Osteoblast (primary cell): ENCODE data around the gene VMO1. TPM values are rescaled to one million over a fixed set of nuclear protein-coding genes. Genes with fewer than 3 reads are reported as not detected.
A peak's percentile ranks its signal among the peaks of the same experiment; 100 is the strongest.

Source experiments
- DNase-seq: peaks from one replicate; pipeline ENCODE4 v3.0.0; 2011; ENCODE audit warnings: low spot score, mixed read lengths; ENCODE audit not compliant: insufficient read length; ENCODE audit errors: missing footprints
- H2AFZ ChIP-seq: 2 replicates; pipeline ENCODE4 v1.6.0; 2011; ENCODE audit warnings: mild to moderate bottlenecking, low read length
- H3K27ac ChIP-seq: 2 replicates; pipeline ENCODE4 v1.5.1; 2011; ENCODE audit warnings: mild to moderate bottlenecking, low read depth, low read length, moderate library complexity
- H3K27me3 ChIP-seq: 2 replicates; pipeline ENCODE4 v1.6.0; 2012; ENCODE audit warnings: mild to moderate bottlenecking, control low read depth, inconsistent platforms, low read length, moderate library complexity; ENCODE audit not compliant: insufficient read depth
- H3K36me3 ChIP-seq: 2 replicates; pipeline ENCODE4 v1.5.1; 2011; ENCODE audit warnings: mild to moderate bottlenecking, low read length, control low read depth, moderate library complexity; ENCODE audit not compliant: insufficient read depth
- H3K4me1 ChIP-seq: 2 replicates; pipeline ENCODE4 v1.5.1; 2011; ENCODE audit warnings: mild to moderate bottlenecking, low read length, control low read depth, moderate library complexity; ENCODE audit not compliant: insufficient read depth
- H3K4me2 ChIP-seq: 2 replicates; pipeline ENCODE4 v1.6.0; 2011; ENCODE audit warnings: mild to moderate bottlenecking, low read length; ENCODE audit not compliant: insufficient read depth
- H3K4me3 ChIP-seq: fragments of 200-600 bp; sonication (generic); 3 replicates; pipeline ENCODE4 v1.5.1; 2012; ENCODE audit warnings: mild to moderate bottlenecking, low read length, inconsistent platforms; ENCODE audit not compliant: insufficient read depth
- H3K79me2 ChIP-seq: 2 replicates; pipeline ENCODE4 v1.6.0; 2012; ENCODE audit warnings: mild to moderate bottlenecking, low read length, control low read depth, inconsistent platforms; ENCODE audit not compliant: insufficient read depth
- H3K9me3 ChIP-seq: 2 replicates; pipeline ENCODE4 v1.5.1; 2011; ENCODE audit warnings: low read depth, low read length, control low read depth
- H4K20me1 ChIP-seq: 2 replicates; pipeline ENCODE4 v1.6.0; 2012; ENCODE audit warnings: mild to moderate bottlenecking, low read length, control low read depth; ENCODE audit not compliant: insufficient read depth
- CTCF ChIP-seq: IDR thresholded peaks from 2 replicates; pipeline ENCODE4 v1.5.1; 2011; ENCODE audit warnings: mild to moderate bottlenecking, low read depth, low read length, moderate library complexity; ENCODE audit errors: extremely low read depth
- total RNA-seq: library from RNA; depleted of rRNA; stranded (reverse); fragments of >200 nt; gene quantifications from 2 replicates; pipeline ENCODE4 v1.2.3, GENCODE V29; 2012

Gene VMO1
- total RNA-seq, 1 donor, result not detected

DNA sequence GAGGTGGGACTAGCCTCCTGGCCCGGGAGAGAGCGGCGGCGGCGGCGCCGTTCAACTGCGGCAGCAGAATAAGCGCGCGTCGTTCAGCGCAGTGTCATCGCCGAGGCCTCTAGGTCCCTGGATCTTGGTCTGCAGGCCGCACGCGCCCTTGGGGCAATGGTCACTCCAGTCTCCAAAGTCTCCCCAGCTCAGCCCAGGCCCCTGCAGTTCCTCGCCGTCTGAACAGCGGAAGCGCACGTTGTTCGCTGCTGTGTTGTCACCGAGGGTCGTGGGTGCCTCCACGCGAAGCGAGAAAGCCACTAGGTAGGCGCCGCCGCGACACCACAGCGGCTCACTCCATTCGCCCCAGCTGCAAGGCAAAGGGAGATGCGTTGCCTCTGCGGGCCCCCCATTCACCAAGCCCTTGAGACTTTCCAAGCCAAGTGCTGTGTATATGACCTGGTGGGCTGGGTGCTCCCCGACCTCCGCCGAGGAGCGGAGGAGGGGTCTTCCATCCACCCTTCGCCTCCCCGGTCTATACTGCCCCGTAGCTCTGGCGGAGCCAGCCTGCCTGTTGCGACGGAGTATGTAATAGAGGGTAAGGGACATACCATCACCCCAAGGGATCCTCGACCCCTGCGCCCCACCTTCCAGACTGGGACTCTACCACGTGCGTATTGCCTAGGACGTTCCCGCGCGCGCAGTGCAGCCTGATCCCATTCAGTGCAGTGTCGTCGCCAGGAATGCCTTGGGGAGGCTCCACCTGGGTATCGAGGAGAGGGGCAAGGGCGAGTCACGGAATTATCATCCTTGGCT, 656 bp downstream of the VMO1 start:
- Histone ChIP-seq H3K9me3 (no peaks in the 10 kb centered on the region), H3K27ac (no peak overlapping the region), H3K4me1 (peaks cover 28% of the 10 kb centered on the region), H3K79me2 (no peaks in the 10 kb centered on the region), H3K4me3 (peak overlapping the region; percentile 62), H4K20me1 (no peaks in the 10 kb centered on the region), H2AFZ (peak overlapping the region; percentile 78), H3K36me3 (no peaks in the 10 kb centered on the region), H3K4me2 (peak overlapping the region; percentile 77), H3K27me3 (peaks cover 32% of the 10 kb centered on the region)
- no peak for DNase-seq
- no peak for TF ChIP-seq CTCF

- no peak for TF ChIP-seq CTCF
- no peak overlapping the region for H3K4me2 ChIP-seq
- peaks cover 17% of the 10 kb centered on the region for H3K4me1 ChIP-seq
- no peak for DNase-seq
- no peak overlapping the region for H3K4me3 ChIP-seq
- no peak overlapping the region for H2AFZ ChIP-seq
- H3K27me3 ChIP-seq, result peaks cover 36% of the 10 kb centered on the region
- H3K36me3 ChIP-seq, result no peaks in the 10 kb centered on the region
- H3K27ac ChIP-seq, result no peak overlapping the region
- no peaks in the 10 kb centered on the region for H4K20me1 ChIP-seq
- H3K9me3 ChIP-seq, result no peaks in the 10 kb centered on the region
- no peaks in the 10 kb centered on the region for H3K79me2 ChIP-seq
Measured at GRCh38 chr17:4782652-4783051, 3.5 kb downstream of the VMO1 start.

DNA sequence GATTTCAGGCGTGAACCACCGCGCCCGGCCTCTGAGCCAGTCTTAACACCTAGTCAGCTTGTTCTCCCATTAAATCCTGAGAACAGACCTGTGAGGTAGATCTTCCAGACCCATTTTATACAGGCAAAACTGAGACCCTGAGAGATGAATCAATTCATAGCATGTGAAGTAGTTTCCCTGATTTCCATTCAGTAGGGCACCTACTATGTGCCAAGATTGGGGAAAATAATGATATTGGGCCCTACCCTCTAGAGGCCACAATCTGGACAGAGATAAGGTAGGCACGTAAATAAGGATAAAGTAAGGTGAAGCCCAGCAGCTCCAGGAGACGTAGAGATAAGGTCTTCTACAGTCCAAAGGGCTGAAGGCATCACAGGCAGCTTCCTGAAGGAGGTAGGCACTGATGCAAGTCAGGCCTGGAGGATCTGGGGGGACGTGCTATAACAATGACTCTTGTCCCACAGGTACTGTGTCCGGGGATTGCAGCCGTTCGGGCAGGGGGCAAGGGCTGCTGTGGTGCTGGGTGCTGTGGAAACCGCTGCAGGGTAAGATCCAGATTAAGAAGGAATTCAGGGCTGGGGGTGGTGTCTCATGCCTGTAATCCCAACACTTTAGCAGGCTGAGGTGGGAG, 5.7 kb downstream of the VMO1 start:
- Histone ChIP-seq H3K27me3 (peaks cover 29% of the 10 kb centered on the region), H3K27ac (no peak overlapping the region), H3K4me1 (no peaks in the 10 kb centered on the region), H3K36me3 (no peaks in the 10 kb centered on the region), H2AFZ (no peak overlapping the region), H4K20me1 (no peaks in the 10 kb centered on the region), H3K4me2 (no peak overlapping the region), H3K4me3 (no peak overlapping the region), H3K9me3 (no peaks in the 10 kb centered on the region), H3K79me2 (no peaks in the 10 kb centered on the region)
- DNase-seq, result no peak
- no peak for TF ChIP-seq CTCF
